ENCODE results near the gene TRABD2B.

DNA sequence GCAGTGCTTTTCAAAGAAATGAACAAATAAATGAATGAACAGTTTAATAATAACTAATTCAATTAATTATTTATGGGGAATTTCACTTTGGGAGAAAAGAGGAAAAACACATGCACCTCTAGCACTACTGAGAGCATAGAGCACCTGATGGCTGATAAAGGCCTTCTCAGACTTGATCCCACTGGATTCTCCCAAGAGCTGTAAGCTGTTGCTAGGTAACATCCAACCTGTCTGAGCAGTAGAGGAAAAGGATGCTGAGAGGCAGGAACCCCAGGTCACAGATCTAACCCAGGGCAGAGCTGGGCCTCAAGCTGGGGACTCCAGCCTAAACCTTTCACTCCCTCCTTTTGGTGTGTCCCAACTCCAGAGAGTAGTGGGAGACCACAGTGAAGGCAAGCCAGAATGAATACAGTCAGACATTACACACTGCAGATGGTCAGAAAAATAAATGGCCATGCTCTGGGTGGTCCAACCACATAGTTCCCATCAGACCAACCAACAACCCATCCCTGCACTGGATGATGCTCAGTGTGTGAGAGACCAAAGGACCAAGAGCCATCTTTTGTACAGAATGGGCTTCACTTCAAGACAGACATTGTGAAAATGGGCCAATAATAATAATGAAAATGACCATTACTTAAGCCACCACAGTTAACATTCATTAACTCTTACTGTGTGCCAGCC is 15.4 kb downstream of the TRABD2B start:
- TF ChIP-seq CTCF (IDR thresholded peaks at IDR 0.05), result no peak
- TF ChIP-seq POLR2A (IDR thresholded peaks at IDR 0.05), result no peak
